Right forelimb (tissue), 1 donor: ENCODE data around the gene POGLUT2.

Experiments
- DNase-seq: peaks from one replicate; pipeline ENCODE4 v3.0.0-alpha.2; 2018

POGLUT2 gene

DNA sequence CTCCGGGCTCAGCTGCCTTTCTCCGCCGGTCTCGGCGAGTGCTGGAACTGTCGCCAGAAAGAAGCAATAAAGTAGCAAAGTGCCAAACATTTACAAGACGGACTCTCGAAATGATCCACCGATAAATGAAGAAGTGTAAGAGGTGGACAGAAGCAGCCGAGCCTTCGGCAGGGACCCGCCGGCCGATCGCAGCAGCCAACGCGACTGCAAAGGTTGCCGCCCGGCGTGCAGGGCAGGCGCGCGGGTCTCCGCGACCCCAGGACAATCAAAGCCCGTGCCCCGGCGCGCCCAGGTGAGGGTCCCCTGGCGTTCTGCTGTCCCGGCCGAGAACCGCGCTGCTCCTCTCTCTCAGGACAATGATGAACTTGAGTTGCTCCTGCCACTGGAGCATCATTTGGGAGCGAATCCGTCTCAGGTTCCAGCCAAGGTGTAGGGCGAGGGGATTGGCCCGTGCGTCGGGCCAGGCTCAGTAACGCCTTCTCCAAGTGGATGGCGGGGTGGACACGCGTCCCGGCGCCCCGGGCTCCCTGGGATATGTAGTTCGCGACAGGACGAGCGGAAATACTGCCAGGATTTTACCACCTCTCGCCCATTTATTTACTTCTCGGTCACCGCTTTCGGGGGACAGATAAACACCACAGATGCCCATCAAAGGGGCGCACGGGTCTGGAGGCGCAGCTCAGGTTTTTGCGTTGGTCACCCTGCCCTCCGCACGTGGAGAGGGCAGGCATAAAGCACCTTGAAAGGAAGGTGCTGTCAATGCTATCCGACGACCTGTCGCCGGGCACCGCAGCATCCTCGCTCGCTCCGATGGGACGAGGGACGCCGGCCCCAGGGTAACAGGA lies at the start of gene POGLUT2, which contains the start of gene BIVM:
TSS of gene POGLUT2 (minus strand) at position 396 of the 845 bp plus-strand sequence. CDS start at position 90, 306 bp downstream.
TSS of gene BIVM (plus strand) at position 539 of the 845 bp plus-strand sequence. CDS start 8,149 bp downstream, outside the sequence.
- peak; percentile 93 for DNase-seq

DNA sequence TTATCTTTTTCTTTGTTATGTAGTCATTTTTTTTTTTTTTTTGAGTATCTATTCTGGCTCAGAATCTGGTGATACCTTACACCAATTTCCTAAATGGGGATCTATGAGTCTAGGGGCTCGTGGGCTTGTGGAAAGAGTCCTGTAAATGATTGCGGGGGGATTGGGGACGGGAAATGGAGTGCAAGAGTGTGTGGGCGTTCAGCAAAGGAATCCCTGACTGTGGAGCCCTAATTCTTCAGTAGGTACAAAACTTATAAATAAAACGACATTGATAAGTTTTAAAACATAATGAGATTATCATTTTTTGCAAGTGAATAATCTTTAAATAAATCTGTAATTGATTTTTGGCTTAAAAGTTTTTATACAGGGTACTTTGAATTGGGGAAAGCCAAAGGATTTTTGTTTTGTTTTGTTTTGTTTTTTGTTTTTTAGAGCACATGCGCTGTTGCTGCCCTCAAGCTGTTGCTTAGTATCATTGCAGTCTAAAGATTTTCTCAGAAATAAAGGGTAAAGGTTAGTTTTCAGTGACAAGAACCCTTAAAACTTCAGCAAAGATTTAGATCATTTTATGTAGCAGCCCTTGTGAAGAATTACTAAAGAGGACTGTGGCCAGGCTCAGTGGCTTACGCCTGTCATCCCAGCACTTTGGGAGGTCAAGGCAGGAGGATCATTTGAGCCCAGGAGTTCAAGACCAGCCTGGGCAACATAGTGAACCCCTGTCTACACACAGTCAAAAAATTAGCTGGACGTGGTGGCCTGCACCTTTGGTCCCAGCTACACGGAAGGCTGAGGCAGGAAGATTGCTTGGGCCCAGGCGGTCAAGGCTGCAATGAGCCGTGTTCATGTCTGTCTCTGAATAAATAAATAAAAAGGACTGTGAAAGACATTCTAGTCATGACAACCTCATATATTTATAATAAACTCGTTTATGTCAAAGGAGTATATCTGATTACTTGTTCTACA lies 48.8 kb upstream of the POGLUT2 start:
- no peak for DNase-seq

DNA sequence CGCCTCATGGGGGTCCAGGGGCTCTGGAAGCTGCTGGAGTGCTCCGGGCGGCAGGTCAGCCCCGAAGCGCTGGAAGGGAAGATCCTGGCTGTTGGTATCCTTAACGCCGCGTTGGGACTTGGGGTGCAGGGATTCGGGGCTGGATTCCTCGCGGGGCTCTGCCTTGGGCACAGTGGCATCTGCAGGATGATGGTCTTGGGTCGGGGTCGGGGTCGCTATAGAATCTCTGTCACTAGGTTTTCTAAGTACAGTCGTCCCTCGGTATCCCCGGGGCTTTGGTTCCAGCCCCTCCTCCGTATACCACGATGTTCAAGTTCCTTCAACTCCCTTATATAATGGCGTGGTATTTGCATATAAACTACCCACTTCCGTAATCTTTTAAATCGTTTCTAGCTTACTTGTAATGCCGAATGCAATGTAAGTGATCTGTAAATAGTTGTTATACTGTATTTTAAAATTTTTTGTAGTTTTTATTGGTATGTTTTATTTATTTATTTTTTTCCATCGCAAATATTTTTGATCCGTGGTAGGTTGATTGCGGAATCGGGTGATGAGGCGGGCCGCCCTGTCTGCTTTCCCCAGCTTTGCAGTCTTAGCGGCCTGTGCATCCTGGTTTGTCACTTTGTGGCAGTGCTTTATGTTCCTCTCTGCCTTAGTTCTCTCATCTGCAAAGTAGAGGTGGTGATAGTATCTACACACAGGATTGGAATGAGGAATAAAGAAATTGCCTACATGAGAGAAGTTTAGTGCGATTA lies 47.7 kb upstream of the POGLUT2 start:
- DNase-seq = no peak

DNA sequence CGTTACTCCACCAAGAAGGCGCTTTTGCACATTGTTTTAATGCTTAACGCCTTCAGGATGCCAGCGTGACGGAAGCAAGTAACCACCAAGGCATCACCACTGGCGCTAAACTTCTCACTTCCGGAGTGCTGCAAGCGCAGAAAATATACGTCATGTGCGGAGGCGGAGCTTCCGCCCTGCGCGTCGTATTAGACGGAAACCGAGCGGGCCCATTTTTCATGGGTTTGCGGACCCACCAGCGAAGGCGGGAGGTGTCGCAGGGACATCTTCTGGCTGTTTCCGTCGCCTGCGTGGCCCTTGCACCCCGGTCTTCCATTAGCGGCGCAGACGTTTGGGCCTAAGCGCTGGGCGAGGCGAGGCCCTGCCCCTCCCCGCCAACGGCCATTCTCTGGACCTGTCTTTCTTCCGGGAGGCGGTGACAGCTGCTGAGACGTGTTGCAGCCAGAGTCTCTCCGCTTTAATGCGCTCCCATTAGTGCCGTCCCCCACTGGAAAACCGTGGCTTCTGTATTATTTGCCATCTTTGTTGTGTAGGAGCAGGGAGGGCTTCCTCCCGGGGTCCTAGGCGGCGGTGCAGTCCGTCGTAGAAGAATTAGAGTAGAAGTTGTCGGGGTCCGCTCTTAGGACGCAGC lies 47.0 kb upstream of the POGLUT2 start, which contains the start of gene ERCC5:
TSS of gene ERCC5 (plus strand) at position 403 of the 631 bp plus-strand sequence. CDS start 235 bp downstream, outside the sequence.
- peak; percentile 97 for DNase-seq

DNA sequence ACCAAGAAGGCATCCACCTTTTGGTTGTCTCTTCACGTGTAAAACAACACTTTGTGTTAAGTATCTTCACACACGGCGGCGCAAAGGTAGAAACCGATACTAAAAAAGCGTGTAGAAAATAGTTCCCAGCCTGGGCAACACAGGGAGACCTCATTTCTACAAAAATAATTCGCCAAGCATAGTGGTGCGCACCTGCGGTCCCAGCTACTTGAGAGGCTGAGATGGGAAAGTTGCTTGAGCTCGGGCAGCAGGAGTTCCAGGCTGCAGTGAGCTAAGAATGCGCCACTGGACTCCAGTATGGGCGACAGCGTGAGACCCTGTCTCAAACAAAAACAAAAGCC lies 46.5 kb upstream of the POGLUT2 start:
- no peak for DNase-seq

DNA sequence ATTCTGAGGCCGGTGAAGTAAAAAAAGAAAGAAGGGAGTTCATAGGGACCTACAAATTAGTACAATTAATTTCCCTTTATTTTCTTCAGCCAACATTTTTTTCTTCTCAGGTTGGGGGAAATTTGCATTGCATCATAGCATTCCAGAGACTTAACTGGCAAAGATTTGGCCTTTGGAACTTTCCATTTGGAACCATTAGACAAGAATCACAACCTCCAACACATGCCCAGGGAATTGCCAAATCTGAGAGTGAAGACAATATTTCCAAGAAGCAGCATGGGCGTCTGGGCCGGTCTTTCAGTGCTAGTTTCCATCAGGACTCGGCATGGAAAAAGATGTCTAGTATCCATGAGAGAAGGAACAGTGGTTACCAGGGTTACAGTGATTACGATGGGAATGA lies 40.7 kb upstream of the POGLUT2 start:
- DNase-seq = no peak

DNA sequence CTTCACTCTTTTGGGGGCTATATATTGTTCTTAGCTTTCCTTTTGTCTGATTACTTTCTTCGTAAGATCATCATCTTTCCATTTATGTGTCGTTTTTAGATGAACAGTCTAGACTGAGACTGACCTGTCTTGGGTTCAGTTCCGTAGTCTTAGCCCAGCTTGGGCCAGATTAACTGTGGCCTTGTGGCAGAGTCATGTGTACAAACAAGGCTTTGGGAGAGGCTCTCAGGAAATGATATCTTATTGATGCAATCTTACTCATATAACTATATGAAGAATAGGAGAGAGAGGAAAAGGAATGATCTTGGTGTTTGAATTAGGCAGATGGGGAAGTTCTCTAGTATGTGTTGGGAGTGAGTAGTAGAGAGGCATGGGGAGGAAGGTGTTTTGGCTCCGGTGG lies 40.2 kb upstream of the POGLUT2 start:
- no peak for DNase-seq

DNA sequence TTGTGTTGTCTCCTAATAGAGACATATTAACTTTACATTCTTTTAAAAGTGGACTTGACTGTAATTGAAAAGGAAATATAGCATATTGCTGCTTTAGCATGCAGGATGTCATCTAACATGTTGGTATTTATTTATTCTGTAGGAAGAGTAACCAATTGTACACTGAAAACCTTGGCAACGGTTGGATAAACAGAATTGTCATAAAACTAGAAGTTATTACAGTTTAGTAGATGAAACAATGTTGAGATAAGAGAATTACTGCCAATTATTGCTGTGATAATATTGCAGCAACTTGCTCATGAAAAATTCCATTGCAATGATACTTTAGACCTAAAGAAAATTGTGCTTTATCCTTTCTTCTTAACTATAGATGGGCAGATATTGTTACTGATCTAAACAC lies 39.5 kb upstream of the POGLUT2 start:
- DNase-seq = no peak

DNA sequence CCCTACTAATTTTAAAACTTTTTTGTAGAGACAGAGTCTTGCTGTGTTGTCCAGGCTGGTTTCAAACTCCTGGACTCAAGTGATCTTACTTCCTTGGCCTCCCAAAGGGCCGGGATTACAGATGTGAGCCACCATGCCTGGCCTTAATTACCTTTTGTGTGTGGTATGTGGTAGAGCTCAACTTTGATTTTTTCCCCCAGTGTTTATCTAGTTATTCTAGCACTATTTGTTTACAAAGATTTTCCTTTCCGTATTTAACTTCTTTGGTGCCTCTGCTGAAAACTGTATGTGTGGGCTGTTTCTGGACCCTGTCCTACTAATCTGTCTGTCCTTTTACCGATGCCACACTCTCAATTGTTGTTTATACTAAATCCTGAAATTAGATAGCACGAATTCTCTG lies 37.7 kb upstream of the POGLUT2 start:
- DNase-seq = no peak

DNA sequence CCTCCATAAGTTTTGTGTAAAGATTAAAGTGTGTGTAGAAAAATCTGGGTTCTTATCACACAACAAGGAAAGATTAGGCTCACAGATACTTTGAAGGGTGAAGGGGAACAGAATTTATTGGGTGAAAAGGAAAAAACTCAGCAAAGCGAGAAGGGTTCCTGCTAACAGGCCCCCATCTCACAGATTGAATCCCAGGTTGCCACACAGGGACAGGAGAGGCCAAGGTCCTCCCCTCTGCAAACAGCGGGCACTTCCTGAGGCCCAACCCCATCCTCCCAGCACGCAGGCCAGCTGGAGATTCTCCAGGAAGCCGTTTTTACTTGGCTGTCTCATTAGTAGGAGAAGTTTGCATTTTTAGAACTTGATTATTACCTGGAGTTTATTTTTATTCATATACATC lies 31.9 kb upstream of the POGLUT2 start:
- DNase-seq = no peak

DNA sequence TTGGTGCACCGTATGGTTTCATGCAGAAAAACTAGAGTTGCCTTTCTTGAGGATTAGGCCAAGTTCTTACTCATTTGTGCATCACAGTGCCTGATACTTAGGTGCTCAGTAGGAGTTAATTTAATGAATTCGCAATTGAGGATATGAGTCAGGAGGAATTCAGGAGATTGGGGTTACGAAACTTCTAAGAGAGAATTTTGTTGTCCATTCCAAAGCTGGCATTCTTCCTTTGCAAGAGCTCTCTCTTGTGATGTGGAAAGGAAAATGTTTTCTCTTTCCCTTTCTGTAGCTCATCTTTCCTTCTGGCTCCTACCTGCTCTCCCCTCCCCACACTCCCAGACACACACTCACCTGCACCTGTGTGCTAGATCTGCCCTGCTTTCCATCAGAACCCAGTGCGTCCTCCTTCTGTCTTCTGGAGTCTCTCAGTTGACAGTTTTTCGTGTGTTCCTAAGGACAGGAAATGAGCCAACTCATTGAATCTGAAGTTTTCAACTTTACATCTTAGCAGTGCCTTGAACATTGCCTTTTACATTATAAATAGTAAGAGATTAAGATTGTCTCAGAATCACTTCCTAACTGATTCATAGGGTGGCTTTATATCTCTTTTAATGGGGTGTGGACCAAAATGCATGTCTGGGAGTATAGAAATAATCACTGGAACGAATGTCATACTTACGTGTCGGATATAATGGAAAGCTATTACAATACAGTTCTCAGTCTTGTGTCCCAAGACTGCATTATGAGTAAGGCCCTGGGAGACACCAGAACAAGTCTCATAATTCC lies 27.3 kb upstream of the POGLUT2 start:
- no peak for DNase-seq

DNA sequence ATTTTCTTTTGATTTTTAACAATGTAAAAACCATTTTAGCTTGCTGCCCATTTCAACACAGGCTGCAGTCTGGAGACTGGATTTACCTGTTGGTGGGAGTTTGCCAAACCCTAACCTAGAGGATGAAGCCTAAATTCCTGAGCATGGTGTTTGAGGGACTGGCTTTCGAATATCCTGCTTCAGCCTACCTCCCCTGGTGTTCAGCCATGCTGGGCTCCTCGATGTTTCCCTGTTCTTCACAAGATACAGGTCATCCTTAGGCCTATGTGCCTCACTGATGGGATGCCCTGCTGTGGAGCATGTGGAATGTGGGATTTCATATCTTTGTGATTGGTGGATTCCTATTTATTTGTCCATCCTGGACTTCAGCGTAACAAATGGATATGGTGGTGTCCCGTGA lies 26.6 kb upstream of the POGLUT2 start:
- DNase-seq = no peak

DNA sequence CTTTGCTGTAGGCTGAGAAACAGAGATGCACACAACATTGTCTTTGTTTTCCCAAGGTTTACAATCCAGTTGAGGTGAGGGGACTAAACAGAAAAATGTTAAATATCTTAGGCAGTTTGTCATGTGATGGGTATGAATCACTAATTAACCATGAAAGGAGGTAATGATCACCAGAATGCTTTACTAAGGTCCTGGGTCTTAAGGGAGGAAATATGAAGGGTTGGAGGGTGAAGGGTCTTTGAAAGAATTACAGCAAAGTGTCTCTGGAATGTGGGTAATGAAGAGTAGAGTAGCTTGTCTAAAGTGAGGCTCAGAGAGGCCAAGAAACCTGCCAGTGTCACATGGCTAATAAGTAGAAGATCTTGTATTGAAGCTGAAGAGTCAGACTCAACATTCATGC lies 19.1 kb upstream of the POGLUT2 start:
- DNase-seq = no peak

DNA sequence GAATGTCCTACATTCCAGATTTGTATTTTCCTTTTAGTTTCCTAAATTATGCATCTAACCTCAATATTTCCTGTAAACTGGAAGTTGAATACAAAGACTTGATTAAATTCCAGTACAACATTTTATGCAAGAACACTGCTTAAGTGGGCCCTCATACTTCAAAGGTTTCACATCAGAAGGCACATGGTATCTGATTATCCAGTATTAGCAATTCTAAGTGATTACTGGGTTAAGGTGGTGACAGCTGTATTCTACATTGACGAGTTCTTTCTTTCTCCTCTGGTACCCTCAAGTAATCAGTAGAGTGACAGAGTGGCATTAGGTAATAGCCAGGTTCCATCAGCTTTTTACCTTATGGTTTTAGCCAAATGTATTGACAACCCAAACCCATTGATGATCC lies 18.5 kb upstream of the POGLUT2 start:
- DNase-seq = no peak

DNA sequence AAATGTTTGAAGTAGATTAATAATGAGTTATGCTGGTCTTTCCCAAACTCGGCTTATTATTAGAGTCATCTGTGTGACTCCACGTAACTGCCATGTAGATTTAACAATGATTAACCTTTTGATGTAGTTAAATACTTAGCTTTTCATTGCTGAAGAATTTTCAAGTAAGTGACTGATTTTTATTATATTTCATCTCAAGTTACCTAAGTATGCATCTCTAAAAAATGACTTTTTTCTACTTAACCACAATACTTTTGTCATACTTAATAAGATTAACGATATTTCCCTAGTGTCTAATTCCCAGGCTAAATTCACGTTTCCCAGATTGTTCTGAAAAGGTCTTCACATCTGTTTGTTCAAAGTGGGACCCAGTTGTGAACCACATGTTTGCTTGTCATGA lies 17.9 kb upstream of the POGLUT2 start:
- DNase-seq = no peak

DNA sequence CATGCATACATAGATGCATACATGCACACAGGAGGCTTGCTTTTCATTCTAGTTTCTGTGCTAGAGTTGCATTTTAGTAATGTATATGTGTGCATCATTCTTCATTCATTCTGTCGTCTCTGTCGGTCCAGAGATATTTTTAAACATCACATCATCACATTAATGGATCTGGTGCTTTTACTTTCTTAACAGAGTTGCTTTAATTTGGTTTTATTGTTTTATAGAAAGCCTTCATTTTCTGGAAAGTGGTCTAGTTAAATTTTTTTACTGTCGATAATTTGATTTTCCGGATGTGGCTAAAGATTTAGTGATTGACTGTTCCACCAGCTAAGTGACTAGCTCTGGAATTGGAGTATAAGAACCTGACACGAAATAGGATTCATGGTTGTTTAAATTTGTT lies 17.0 kb upstream of the POGLUT2 start:
- DNase-seq = no peak

DNA sequence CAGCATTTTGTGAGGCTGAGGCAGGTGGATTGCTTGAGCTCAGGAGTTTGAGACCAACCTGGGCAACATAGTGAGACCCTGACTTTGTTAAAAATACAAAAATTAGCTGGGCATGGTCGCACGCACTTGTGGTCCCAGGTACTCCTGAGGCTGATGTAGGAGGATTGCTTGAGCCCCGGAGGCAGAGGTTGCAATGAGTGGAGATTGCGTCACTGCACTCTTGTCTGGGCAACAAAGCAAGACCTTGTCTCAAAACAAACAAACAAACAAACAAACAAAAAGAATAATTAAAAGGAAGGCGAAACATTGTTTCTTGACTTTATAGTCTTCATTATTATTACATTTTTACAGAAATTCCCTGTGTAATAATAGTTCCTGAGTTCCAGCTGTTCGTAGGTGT lies 16.0 kb upstream of the POGLUT2 start:
- DNase-seq = no peak

DNA sequence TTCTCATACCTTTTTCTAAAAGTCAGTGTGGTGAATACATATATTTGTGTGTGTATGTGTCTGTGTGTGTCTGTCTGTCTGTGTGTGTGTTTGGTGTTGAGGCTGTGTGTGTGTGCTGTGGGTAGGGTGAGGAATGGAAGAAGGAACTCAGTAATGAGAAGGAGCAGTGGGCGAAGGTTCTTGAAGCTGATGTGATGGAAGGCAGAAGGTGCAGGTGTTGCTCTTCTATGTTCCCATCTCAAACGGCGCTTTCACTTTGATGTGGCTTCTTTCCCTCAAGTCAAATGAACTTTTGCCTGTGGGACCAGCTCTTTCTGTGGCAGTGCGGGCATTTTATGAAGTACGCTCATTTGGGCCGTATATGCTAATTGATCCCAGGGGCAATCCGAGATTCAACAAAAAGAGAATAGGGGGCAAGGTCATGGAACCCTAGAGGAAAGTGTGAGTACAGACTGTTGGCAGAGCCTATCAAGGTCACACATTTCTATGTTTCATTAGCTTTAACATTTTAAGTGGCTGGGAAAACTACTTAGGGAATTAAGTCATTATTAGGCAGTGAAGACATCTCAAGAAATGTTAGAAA lies 15.3 kb upstream of the POGLUT2 start:
- no peak for DNase-seq

DNA sequence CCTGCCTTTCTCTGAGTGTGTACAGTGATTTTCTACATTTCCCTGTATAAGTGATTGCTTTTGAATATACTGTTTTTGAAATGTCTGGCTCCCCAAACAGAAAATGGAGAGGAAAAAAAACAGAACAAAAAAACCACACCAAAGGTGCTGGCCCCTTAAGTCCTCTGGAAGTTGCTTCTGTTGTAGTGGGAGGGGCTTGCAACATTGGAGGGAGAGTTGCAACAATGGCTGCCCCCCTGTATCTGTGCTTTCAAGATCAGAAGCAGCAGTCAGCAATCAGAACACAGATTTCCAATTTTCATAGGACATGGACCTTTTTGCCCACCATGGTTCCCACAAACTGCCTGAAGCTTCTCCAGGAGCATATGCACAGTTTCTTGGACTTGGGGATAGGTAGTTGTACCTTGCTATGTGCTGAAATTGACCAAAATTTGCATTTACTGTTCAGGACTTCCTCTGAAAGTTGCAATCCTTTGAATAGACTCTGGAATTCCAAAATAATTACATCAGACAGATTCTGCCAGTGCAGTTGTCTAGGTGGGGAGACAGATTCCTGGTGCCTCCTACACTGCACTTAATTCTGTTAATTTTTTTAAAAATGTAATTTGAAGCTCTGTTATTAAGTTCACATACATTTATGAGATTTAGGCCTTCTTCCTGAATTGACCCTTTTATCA lies 14.0 kb upstream of the POGLUT2 start:
- DNase-seq = no peak

DNA sequence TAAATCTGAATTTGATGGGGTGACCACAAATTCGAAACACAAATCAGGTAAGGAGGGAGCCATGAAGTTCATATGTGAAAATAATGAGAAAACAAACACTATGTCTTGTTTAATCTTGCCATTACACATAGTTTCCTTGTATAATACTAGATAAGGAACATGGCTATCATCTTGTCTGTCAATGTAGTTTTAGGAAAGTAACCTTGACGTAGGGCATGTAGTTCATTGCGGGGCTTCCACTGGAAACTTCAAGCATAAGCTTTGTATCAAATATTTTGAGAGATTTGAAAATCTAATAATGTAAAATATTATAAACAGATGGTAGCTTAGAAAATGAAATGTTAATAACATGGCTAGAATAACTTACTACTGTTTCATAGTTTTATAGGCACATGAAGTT lies 8.9 kb upstream of the POGLUT2 start:
- DNase-seq = no peak

DNA sequence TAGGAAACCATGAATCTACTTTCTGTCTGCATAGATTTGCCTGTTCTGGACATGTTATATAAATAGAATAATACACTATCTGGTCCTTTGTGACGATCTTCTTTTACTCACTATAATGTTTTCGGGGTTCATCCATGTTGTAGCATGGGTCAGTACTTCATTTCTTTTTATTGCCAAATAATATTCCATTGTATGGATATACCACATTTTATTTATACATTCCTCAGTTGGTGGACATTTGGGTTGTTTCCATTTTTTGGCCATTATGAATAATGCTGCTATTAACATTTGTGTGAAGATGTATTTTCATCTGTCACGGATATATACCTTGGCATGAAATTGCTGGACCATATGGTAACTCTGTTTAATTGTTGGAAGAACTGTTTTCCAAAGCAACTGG lies 6.9 kb upstream of the POGLUT2 start:
- no peak for DNase-seq
